GM23338 (cell line): ENCODE measurements around the gene C1QL4.
A peak's percentile ranks its signal among the peaks of the same experiment; 100 is the strongest.

Experiments
- CREB1 ChIP-seq: fragments of 250-450 bp; sonication (Bioruptor Pico); IDR thresholded peaks from 2 replicates; pipeline ENCODE4 v1.5.0; 2020; ENCODE audit warnings: low read depth, mild to moderate bottlenecking, moderate library complexity
- EZH2 ChIP-seq: fragments of 200-600 bp; sonication (generic); IDR thresholded peaks from one replicate; pipeline ENCODE4 v1.8.0; 2017; ENCODE audit warnings: antibody characterized with exemption, mild to moderate bottlenecking, low read depth; ENCODE audit not compliant: unreplicated experiment
- EZH2phosphoT487 ChIP-seq: fragments of 200-600 bp; sonication (generic); IDR thresholded peaks from one replicate; pipeline ENCODE4 v1.8.1; 2018; ENCODE audit warnings: antibody characterized with exemption; ENCODE audit not compliant: unreplicated experiment
- JUNB ChIP-seq: IDR thresholded peaks from one replicate; pipeline ENCODE4 v1.6.1; 2016; ENCODE audit warnings: antibody characterized with exemption; ENCODE audit not compliant: unreplicated experiment
- NANOG ChIP-seq: IDR thresholded peaks from 2 replicates; pipeline ENCODE4 v1.6.1; 2016; ENCODE audit warnings: antibody characterized with exemption, borderline replicate concordance
- POLR2AphosphoS5 ChIP-seq: IDR thresholded peaks from 2 replicates; pipeline ENCODE4 v1.6.1; 2016; ENCODE audit warnings: antibody characterized with exemption, low read depth
- STAT1 ChIP-seq: IDR thresholded peaks from one replicate; pipeline ENCODE4 v1.6.1; 2016; ENCODE audit warnings: antibody characterized with exemption; ENCODE audit not compliant: unreplicated experiment
- ZNF114 ChIP-seq: fragments of 250-450 bp; sonication (Bioruptor Pico); IDR thresholded peaks from 2 replicates; pipeline ENCODE4 v1.5.0; 2020; ENCODE audit warnings: mild to moderate bottlenecking, moderate library complexity
- ZNF331 ChIP-seq: fragments of 250-450 bp; sonication (Bioruptor Pico); IDR thresholded peaks from 2 replicates; pipeline ENCODE4 v1.5.0; 2020; ENCODE audit warnings: low read depth, mild to moderate bottlenecking, moderate library complexity
- TF ChIP-seq, protein P1 (sequence below), 2 experiments: fragments of 200-600 bp in 1 of 2; sonication (generic) in 1 of 2; conservative IDR thresholded peaks; 2 replicates each; pipeline versions ENCODE4 v1.5.1 to v1.6.1; 2016 to 2017; ENCODE audit warnings: antibody characterized with exemption in 2 of 2, low read depth in 2 of 2, mild to moderate bottlenecking in 2 of 2, moderate library complexity in 1 of 2
- TF ChIP-seq, protein P2 (sequence below): IDR thresholded peaks from one replicate; pipeline ENCODE4 v1.6.1; 2018; ENCODE audit warnings: antibody characterized with exemption; ENCODE audit not compliant: unreplicated experiment
- TF ChIP-seq, protein P3 (sequence below): IDR thresholded peaks from 2 replicates; pipeline ENCODE4 v1.6.1; 2016; ENCODE audit warnings: antibody characterized with exemption

DNA sequence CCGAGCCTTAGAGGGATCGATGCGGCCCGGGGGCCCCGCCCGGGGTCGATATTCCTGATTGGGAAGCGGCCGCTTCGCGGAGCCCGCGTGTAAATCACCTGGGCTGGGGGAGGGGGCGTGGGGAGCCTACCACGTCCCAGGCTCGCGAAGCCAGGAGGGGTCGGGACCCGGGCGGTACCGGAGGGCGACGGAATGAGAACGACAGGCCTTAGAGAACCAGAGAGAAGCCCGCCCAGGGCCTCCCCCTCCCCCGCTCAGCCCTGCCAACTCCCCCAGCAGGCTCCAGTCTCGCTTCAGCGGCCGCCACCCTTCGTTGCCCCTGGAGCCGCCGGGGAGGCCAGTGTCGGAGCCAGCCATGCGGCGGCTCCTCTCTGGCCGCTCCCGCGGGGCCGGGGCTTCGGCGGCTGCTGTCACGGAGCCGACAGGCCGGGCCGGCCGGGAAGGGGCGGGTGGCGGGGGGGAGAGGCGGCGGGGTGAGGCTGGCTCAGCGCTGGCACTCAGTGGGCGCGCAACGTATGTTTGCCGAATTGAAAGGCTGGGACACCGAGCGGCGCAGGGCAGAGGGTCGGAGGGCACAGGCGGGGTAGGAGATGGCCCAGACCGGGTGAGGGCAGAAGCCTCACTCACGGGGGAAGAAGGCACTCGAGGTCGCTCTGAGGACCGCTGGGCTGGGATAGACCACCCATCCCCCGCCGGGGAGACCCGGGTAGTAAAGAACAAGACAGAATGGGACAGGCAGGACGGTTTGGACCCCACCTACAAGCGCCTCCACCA is 8.2 kb upstream of the C1QL4 start:
- TF ChIP-seq, protein P1, sequence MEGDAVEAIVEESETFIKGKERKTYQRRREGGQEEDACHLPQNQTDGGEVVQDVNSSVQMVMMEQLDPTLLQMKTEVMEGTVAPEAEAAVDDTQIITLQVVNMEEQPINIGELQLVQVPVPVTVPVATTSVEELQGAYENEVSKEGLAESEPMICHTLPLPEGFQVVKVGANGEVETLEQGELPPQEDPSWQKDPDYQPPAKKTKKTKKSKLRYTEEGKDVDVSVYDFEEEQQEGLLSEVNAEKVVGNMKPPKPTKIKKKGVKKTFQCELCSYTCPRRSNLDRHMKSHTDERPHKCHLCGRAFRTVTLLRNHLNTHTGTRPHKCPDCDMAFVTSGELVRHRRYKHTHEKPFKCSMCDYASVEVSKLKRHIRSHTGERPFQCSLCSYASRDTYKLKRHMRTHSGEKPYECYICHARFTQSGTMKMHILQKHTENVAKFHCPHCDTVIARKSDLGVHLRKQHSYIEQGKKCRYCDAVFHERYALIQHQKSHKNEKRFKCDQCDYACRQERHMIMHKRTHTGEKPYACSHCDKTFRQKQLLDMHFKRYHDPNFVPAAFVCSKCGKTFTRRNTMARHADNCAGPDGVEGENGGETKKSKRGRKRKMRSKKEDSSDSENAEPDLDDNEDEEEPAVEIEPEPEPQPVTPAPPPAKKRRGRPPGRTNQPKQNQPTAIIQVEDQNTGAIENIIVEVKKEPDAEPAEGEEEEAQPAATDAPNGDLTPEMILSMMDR (conservative IDR thresholded peaks at IDR 0.05; ENCODE audit: low read depth in 2 of 2) = no peak
- no peak for TF ChIP-seq CREB1
- TF ChIP-seq EZH2 = peak; percentile 85
- TF ChIP-seq EZH2phosphoT487 = peak; percentile 76
- no peak for TF ChIP-seq POLR2AphosphoS5
- TF ChIP-seq, protein P2, sequence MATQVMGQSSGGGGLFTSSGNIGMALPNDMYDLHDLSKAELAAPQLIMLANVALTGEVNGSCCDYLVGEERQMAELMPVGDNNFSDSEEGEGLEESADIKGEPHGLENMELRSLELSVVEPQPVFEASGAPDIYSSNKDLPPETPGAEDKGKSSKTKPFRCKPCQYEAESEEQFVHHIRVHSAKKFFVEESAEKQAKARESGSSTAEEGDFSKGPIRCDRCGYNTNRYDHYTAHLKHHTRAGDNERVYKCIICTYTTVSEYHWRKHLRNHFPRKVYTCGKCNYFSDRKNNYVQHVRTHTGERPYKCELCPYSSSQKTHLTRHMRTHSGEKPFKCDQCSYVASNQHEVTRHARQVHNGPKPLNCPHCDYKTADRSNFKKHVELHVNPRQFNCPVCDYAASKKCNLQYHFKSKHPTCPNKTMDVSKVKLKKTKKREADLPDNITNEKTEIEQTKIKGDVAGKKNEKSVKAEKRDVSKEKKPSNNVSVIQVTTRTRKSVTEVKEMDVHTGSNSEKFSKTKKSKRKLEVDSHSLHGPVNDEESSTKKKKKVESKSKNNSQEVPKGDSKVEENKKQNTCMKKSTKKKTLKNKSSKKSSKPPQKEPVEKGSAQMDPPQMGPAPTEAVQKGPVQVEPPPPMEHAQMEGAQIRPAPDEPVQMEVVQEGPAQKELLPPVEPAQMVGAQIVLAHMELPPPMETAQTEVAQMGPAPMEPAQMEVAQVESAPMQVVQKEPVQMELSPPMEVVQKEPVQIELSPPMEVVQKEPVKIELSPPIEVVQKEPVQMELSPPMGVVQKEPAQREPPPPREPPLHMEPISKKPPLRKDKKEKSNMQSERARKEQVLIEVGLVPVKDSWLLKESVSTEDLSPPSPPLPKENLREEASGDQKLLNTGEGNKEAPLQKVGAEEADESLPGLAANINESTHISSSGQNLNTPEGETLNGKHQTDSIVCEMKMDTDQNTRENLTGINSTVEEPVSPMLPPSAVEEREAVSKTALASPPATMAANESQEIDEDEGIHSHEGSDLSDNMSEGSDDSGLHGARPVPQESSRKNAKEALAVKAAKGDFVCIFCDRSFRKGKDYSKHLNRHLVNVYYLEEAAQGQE = no peak
- no peak for TF ChIP-seq JUNB
- TF ChIP-seq, protein P3, sequence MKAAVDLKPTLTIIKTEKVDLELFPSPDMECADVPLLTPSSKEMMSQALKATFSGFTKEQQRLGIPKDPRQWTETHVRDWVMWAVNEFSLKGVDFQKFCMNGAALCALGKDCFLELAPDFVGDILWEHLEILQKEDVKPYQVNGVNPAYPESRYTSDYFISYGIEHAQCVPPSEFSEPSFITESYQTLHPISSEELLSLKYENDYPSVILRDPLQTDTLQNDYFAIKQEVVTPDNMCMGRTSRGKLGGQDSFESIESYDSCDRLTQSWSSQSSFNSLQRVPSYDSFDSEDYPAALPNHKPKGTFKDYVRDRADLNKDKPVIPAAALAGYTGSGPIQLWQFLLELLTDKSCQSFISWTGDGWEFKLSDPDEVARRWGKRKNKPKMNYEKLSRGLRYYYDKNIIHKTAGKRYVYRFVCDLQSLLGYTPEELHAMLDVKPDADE = no peak
- TF ChIP-seq ZNF114 = no peak
- TF ChIP-seq STAT1 = no peak
- no peak for TF ChIP-seq NANOG
- TF ChIP-seq ZNF331 (CRISPR knock-in tag) = no peak
